SK-N-SH treated with all-trans-retinoic acid at 6 μM for 48 hours (cell line): ENCODE measurements around the gene RALGPS1.

Experiments used
- ATAC-seq: fragments of 200-7000 bp; cut with Tn5 transposase; 3 replicates; pipeline ENCODE4 v1.9.1; 2020; ENCODE audit warnings: mild to moderate bottlenecking, moderate library complexity
- ARNTL ChIP-seq: fragments of 450-650 bp; formaldehyde crosslinking; IDR thresholded peaks from 2 replicates; pipeline ENCODE4 v1.5.0; 2020; ENCODE audit warnings: low read depth, mild to moderate bottlenecking, moderate library complexity, borderline replicate concordance
- BACH2 ChIP-seq: fragments of 250-450 bp; sonication (Bioruptor Pico); IDR thresholded peaks from 2 replicates; pipeline ENCODE4 v1.9.0; 2021; ENCODE audit warnings: mild to moderate bottlenecking, borderline replicate concordance
- CSDC2 ChIP-seq: fragments of 250-450 bp; sonication (Bioruptor Pico); IDR thresholded peaks from 2 replicates; pipeline ENCODE4 v1.5.0; 2020; ENCODE audit warnings: mild to moderate bottlenecking, moderate library complexity
- ESRRG ChIP-seq: fragments of 250-450 bp; sonication (Bioruptor Pico); IDR thresholded peaks from 2 replicates; pipeline ENCODE4 v1.6.1; 2021; ENCODE audit warnings: mild to moderate bottlenecking
- GLIS3 ChIP-seq: fragments of 250-450 bp; sonication (Bioruptor Pico); IDR thresholded peaks from 2 replicates; pipeline ENCODE4 v1.5.0; 2020; ENCODE audit warnings: mild to moderate bottlenecking, moderate library complexity
- ISL1 ChIP-seq: fragments of 250-450 bp; sonication (Bioruptor Pico); IDR thresholded peaks from 2 replicates; pipeline ENCODE4 v2.1.2; 2022; ENCODE audit warnings: mild to moderate bottlenecking, moderate library complexity
- OSR1 ChIP-seq: fragments of 250-450 bp; sonication (Bioruptor Pico); IDR thresholded peaks from 2 replicates; pipeline ENCODE4 v1.8.0; 2022; ENCODE audit warnings: moderate library complexity, mild to moderate bottlenecking, inconsistent platforms
- PPARA ChIP-seq: fragments of 250-450 bp; sonication (Bioruptor Pico); IDR thresholded peaks from 2 replicates; pipeline ENCODE4 v1.5.0; 2020; ENCODE audit warnings: mild to moderate bottlenecking, borderline replicate concordance
- RARB ChIP-seq: fragments of 250-450 bp; sonication (Bioruptor Pico); IDR thresholded peaks from 2 replicates; pipeline ENCODE4 v1.8.0; 2021; ENCODE audit warnings: mild to moderate bottlenecking, moderate library complexity
- SNAI2 ChIP-seq: fragments of 250-450 bp; sonication (Bioruptor Pico); IDR thresholded peaks from 2 replicates; pipeline ENCODE4 v1.5.0; 2020; ENCODE audit warnings: mild to moderate bottlenecking, moderate library complexity
- TCF4 ChIP-seq: fragments of 250-450 bp; sonication (Bioruptor Pico); IDR thresholded peaks from 2 replicates; pipeline ENCODE4 v1.8.0; 2021; ENCODE audit warnings: mild to moderate bottlenecking, moderate library complexity, borderline replicate concordance
- TOX ChIP-seq: fragments of 250-450 bp; sonication (Bioruptor Pico); IDR thresholded peaks from 2 replicates; pipeline ENCODE4 v1.8.0; 2021; ENCODE audit warnings: mild to moderate bottlenecking, moderate library complexity, borderline replicate concordance
- ZC3H10 ChIP-seq: fragments of 250-450 bp; sonication (Bioruptor Pico); IDR thresholded peaks from 2 replicates; pipeline ENCODE4 v1.5.1; 2021; ENCODE audit warnings: mild to moderate bottlenecking, moderate library complexity
- ZFP3 ChIP-seq: fragments of 250-450 bp; sonication (Bioruptor Pico); IDR thresholded peaks from 2 replicates; pipeline ENCODE4 v1.5.0; 2020; ENCODE audit warnings: mild to moderate bottlenecking, moderate library complexity
- ZFP30 ChIP-seq: fragments of 450-650 bp; formaldehyde crosslinking; IDR thresholded peaks from 2 replicates; pipeline ENCODE4 v1.5.0; 2022; ENCODE audit warnings: mild to moderate bottlenecking, moderate library complexity
- ZNF565 ChIP-seq: fragments of 450-650 bp; formaldehyde crosslinking; conservative IDR thresholded peaks from 2 replicates; pipeline ENCODE4 v1.5.0; 2020; ENCODE audit warnings: low read depth, mild to moderate bottlenecking, moderate library complexity
- ZNF70 ChIP-seq: fragments of 450-650 bp; formaldehyde crosslinking; IDR thresholded peaks from 2 replicates; pipeline ENCODE4 v1.5.0; 2020; ENCODE audit warnings: mild to moderate bottlenecking, moderate library complexity
- TF ChIP-seq, protein P1 (sequence below): fragments of 250-450 bp; sonication (Bioruptor Pico); IDR thresholded peaks from 2 replicates; pipeline ENCODE4 v1.5.0; 2020; ENCODE audit warnings: mild to moderate bottlenecking, moderate library complexity
- TF ChIP-seq, protein P2 (sequence below): fragments of 250-450 bp; sonication (Bioruptor Pico); IDR thresholded peaks from 2 replicates; pipeline ENCODE4 v1.5.1; 2021; ENCODE audit warnings: mild to moderate bottlenecking, moderate library complexity
- TF ChIP-seq, protein P3 (sequence below): fragments of 250-450 bp; sonication (Bioruptor Pico); IDR thresholded peaks from 2 replicates; pipeline ENCODE4 v1.8.0; 2021; ENCODE audit warnings: low read depth, mild to moderate bottlenecking, moderate library complexity, borderline replicate concordance
- TF ChIP-seq, protein P4 (sequence below): fragments of 250-450 bp; sonication (Bioruptor Pico); IDR thresholded peaks from 2 replicates; pipeline ENCODE4 v1.5.1; 2020; ENCODE audit warnings: low read depth, mild to moderate bottlenecking, moderate library complexity

RALGPS1 gene

DNA sequence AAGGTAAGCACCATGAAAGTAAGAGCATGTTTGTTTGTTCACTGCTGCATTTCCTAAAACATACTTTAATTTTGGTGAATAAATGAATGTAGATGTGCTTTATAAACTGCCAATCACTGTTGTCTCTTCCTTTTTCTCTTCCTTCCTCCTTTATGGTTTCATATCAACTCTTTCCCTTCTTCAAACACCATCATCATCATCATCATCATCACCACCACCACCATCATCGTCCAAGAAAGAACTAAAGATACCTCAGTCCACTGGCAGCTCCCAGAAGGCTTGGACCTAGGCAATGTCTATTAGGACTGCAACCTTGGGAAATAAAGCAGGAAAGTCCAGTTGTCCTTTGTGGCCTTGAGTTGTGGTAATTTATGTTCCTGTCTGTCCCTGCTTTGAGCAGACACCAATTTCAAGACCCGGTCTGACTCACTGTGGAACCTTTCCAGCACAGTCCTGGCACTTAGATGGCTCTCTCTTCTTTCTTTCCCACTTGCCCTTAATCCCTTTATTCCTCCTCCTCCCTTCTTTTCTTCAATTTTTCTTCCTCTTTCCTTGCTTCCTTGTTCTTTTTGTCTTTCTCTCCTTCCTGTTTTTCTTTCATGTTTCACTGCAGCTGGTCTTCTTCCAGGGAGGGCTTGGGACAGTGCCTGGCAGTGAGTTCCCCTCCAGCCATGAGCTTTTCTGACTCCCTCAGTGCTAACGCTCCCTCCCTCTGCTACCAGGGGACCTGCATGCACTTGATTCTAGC is 108.5 kb downstream of the RALGPS1 start:
- TF ChIP-seq ZC3H10 (CRISPR knock-in tag) (no peak), ISL1 (CRISPR knock-in tag) (no peak), ZFP30 (CRISPR knock-in tag) (no peak), BACH2 (no peak), TCF4 (no peak), ESRRG (CRISPR knock-in tag) (no peak), SNAI2 (CRISPR knock-in tag) (no peak), CSDC2 (CRISPR knock-in tag) (no peak), TOX (no peak), ZFP3 (CRISPR knock-in tag) (no peak), RARB (no peak), PPARA (CRISPR knock-in tag) (no peak), GLIS3 (CRISPR knock-in tag) (no peak)
- TF ChIP-seq, protein P1, sequence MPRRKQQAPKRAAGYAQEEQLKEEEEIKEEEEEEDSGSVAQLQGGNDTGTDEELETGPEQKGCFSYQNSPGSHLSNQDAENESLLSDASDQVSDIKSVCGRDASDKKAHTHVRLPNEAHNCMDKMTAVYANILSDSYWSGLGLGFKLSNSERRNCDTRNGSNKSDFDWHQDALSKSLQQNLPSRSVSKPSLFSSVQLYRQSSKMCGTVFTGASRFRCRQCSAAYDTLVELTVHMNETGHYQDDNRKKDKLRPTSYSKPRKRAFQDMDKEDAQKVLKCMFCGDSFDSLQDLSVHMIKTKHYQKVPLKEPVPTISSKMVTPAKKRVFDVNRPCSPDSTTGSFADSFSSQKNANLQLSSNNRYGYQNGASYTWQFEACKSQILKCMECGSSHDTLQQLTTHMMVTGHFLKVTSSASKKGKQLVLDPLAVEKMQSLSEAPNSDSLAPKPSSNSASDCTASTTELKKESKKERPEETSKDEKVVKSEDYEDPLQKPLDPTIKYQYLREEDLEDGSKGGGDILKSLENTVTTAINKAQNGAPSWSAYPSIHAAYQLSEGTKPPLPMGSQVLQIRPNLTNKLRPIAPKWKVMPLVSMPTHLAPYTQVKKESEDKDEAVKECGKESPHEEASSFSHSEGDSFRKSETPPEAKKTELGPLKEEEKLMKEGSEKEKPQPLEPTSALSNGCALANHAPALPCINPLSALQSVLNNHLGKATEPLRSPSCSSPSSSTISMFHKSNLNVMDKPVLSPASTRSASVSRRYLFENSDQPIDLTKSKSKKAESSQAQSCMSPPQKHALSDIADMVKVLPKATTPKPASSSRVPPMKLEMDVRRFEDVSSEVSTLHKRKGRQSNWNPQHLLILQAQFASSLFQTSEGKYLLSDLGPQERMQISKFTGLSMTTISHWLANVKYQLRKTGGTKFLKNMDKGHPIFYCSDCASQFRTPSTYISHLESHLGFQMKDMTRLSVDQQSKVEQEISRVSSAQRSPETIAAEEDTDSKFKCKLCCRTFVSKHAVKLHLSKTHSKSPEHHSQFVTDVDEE (CRISPR knock-in tag) = no peak
- TF ChIP-seq, protein P2, sequence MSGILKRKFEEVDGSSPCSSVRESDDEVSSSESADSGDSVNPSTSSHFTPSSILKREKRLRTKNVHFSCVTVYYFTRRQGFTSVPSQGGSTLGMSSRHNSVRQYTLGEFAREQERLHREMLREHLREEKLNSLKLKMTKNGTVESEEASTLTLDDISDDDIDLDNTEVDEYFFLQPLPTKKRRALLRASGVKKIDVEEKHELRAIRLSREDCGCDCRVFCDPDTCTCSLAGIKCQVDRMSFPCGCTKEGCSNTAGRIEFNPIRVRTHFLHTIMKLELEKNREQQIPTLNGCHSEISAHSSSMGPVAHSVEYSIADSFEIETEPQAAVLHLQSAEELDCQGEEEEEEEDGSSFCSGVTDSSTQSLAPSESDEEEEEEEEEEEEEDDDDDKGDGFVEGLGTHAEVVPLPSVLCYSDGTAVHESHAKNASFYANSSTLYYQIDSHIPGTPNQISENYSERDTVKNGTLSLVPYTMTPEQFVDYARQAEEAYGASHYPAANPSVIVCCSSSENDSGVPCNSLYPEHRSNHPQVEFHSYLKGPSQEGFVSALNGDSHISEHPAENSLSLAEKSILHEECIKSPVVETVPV (CRISPR knock-in tag) = no peak
- TF ChIP-seq, protein P3, sequence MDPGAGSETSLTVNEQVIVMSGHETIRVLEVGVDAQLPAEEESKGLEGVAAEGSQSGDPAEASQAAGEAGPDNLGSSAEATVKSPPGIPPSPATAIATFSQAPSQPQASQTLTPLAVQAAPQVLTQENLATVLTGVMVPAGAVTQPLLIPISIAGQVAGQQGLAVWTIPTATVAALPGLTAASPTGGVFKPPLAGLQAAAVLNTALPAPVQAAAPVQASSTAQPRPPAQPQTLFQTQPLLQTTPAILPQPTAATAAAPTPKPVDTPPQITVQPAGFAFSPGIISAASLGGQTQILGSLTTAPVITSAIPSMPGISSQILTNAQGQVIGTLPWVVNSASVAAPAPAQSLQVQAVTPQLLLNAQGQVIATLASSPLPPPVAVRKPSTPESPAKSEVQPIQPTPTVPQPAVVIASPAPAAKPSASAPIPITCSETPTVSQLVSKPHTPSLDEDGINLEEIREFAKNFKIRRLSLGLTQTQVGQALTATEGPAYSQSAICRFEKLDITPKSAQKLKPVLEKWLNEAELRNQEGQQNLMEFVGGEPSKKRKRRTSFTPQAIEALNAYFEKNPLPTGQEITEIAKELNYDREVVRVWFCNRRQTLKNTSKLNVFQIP (CRISPR knock-in tag) = no peak
- ATAC-seq = no peak

DNA sequence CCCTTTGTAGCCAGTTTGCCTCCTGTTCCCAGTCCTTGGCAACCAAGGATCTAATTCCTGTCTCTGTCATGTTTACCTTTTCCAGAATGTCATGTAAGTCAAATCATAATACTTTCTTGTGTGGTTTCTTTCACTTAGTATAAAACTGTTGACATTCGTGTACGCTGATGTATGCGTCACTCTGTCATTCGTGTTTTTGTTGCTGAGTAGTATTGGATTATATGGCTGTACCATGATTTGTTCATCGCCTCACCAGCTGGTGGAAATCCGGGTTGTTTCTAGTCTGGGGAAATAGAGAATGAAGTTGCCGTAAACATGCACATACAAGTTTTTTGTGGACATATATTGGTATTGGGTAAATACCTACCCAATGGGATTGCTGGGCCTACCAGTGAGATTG is 110.5 kb downstream of the RALGPS1 start:
- no peak for TF ChIP-seq ZFP3 (CRISPR knock-in tag)
- TF ChIP-seq ESRRG (CRISPR knock-in tag) = no peak
- TF ChIP-seq OSR1 (CRISPR knock-in tag) = no peak
- TF ChIP-seq, protein P1 (CRISPR knock-in tag) = no peak
- no peak for TF ChIP-seq ARNTL (CRISPR knock-in tag)
- TF ChIP-seq ISL1 (CRISPR knock-in tag) = no peak
- TF ChIP-seq, protein P4, sequence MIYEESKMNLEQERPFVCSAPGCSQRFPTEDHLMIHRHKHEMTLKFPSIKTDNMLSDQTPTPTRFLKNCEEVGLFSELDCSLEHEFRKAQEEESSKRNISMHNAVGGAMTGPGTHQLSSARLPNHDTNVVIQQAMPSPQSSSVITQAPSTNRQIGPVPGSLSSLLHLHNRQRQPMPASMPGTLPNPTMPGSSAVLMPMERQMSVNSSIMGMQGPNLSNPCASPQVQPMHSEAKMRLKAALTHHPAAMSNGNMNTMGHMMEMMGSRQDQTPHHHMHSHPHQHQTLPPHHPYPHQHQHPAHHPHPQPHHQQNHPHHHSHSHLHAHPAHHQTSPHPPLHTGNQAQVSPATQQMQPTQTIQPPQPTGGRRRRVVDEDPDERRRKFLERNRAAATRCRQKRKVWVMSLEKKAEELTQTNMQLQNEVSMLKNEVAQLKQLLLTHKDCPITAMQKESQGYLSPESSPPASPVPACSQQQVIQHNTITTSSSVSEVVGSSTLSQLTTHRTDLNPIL (CRISPR knock-in tag) = no peak
- no peak for TF ChIP-seq ZFP30 (CRISPR knock-in tag)
- TF ChIP-seq RARB = no peak
- TF ChIP-seq ZNF70 (CRISPR knock-in tag) = no peak
- no peak for TF ChIP-seq GLIS3 (CRISPR knock-in tag)
- no peak for TF ChIP-seq ZNF565 (CRISPR knock-in tag)
- no peak for TF ChIP-seq TOX
- TF ChIP-seq, protein P2 (CRISPR knock-in tag) = no peak
- no peak for ATAC-seq
